Neuronal stem cell (in vitro differentiated cells): Measurements from ENCODE around the gene CDK17.

Source experiments
- DNase-seq: peaks from one replicate; pipeline ENCODE4 v3.0.0-alpha.2; 2013; ENCODE audit warnings: low spot score
- H2AFZ ChIP-seq: one replicate; pipeline ENCODE4 v1.6.1; 2013; ENCODE audit warnings: mild to moderate bottlenecking, low read length, inconsistent platforms
- H2AK5ac ChIP-seq: 2 replicates; pipeline ENCODE4 v1.6.1; 2013; ENCODE audit warnings: low read depth, mild to moderate bottlenecking, inconsistent platforms, low read length, moderate library complexity, mixed read lengths
- H2BK120ac ChIP-seq: 2 replicates; pipeline ENCODE4 v1.6.1; 2013; ENCODE audit warnings: low read depth, mild to moderate bottlenecking, inconsistent platforms, low read length, moderate library complexity, mixed read lengths
- H2BK12ac ChIP-seq: one replicate; pipeline ENCODE4 v1.6.1; 2013; ENCODE audit warnings: low read length, inconsistent platforms
- H2BK15ac ChIP-seq: 2 replicates; pipeline ENCODE4 v1.6.1; 2013; ENCODE audit warnings: mild to moderate bottlenecking, low read length, inconsistent platforms, mixed read lengths
- H2BK5ac ChIP-seq: one replicate; pipeline ENCODE4 v1.6.1; 2013; ENCODE audit warnings: inconsistent platforms, mild to moderate bottlenecking, low read length, moderate library complexity
- H3K14ac ChIP-seq: one replicate; pipeline ENCODE4 v1.6.1; 2013; ENCODE audit warnings: low read length, inconsistent platforms
- H3K18ac ChIP-seq: 2 replicates; pipeline ENCODE4 v1.6.1; 2013; ENCODE audit warnings: low read length, inconsistent platforms
- H3K23ac ChIP-seq: 2 replicates; pipeline ENCODE4 v1.6.1; 2013; ENCODE audit warnings: low read depth, mild to moderate bottlenecking, mixed read lengths, low read length, inconsistent platforms; ENCODE audit not compliant: poor library complexity
- H3K27ac ChIP-seq: replicated peaks from 3 replicates; pipeline ENCODE4 v1.5.1; 2013; ENCODE audit warnings: low read length, inconsistent platforms
- H3K27me3 ChIP-seq, 3 experiments: 2 replicates each; pipeline ENCODE4 v1.6.1; 2013; ENCODE audit warnings: low read length in 3 of 3, mild to moderate bottlenecking in 2 of 3, inconsistent platforms in 1 of 3, low read depth in 1 of 3, mixed read lengths in 1 of 3, moderate library complexity in 1 of 3; ENCODE audit not compliant: control insufficient read depth in 3 of 3, insufficient read depth in 3 of 3
- H3K36me3 ChIP-seq, 2 donors: replicated peaks in 1 of 2; 2 replicates each; pipeline ENCODE4 v1.6.1; 2013; ENCODE audit warnings: low read length in 2 of 2; ENCODE audit not compliant: control insufficient read depth in 2 of 2, insufficient read depth in 2 of 2
- H3K4ac ChIP-seq: 2 replicates; pipeline ENCODE4 v1.6.1; 2013; ENCODE audit warnings: inconsistent platforms, mild to moderate bottlenecking, low read length, moderate library complexity
- H3K4me1 ChIP-seq, 2 donors: 1 replicate in 1 of 2; 2 replicates in 1 of 2; pipeline ENCODE4 v1.6.1; 2013; ENCODE audit warnings: low read length in 2 of 2, low read depth in 1 of 2; ENCODE audit not compliant: control insufficient read depth in 2 of 2, insufficient read depth in 1 of 2
- H3K4me2 ChIP-seq: one replicate; pipeline ENCODE4 v1.6.1; 2013; ENCODE audit warnings: mild to moderate bottlenecking, low read length, inconsistent platforms; ENCODE audit not compliant: insufficient read depth, poor library complexity, severe bottlenecking
- H3K4me3 ChIP-seq, 2 donors: 2 replicates each; pipeline ENCODE4 v1.5.1; 2013; ENCODE audit warnings: low read length in 2 of 2, mild to moderate bottlenecking in 2 of 2, inconsistent platforms in 1 of 2, moderate library complexity in 1 of 2
- H3K79me1 ChIP-seq: one replicate; pipeline ENCODE4 v1.6.1; 2013; ENCODE audit warnings: low read depth, mild to moderate bottlenecking, inconsistent platforms, low read length, moderate library complexity
- H3K9ac ChIP-seq: one replicate; pipeline ENCODE4 v1.6.1; 2013; ENCODE audit warnings: mild to moderate bottlenecking, low read depth, low read length, inconsistent platforms; ENCODE audit not compliant: poor library complexity
- H3K9me3 ChIP-seq, 2 donors: replicated peaks in 1 of 2; 2 replicates each; pipeline versions ENCODE3 to v1.6.1; 2013; ENCODE audit warnings: low read length in 2 of 2, mild to moderate bottlenecking in 2 of 2, inconsistent platforms in 1 of 2, low read depth in 1 of 2, mixed read lengths in 1 of 2, moderate library complexity in 1 of 2; ENCODE audit not compliant: control insufficient read depth in 2 of 2, insufficient read depth in 1 of 2
- H4K8ac ChIP-seq: one replicate; pipeline ENCODE4 v1.6.1; 2013; ENCODE audit warnings: low read depth, mild to moderate bottlenecking, inconsistent platforms, low read length, moderate library complexity
- H4K91ac ChIP-seq: one replicate; pipeline ENCODE4 v1.6.1; 2013; ENCODE audit warnings: low read length, low read depth, mild to moderate bottlenecking, inconsistent platforms; ENCODE audit not compliant: poor library complexity
- WGBS, 2 donors: extraction: QIAGEN DNeasy Blood & Tissue Kit; methylation state at CpG; one replicate each; pipeline ENCODE4 v1.1.7; 2013; ENCODE audit warnings: missing lambda C conversion rate in 2 of 2, mixed read lengths in 1 of 2; ENCODE audit not compliant: insufficient read length in 2 of 2, insufficient replicate concordance in 1 of 2; ENCODE audit errors: extremely low coverage in 2 of 2; 5-methylcytosine and 5-hydroxymethylcytosine counted together

CDK17 gene

DNA sequence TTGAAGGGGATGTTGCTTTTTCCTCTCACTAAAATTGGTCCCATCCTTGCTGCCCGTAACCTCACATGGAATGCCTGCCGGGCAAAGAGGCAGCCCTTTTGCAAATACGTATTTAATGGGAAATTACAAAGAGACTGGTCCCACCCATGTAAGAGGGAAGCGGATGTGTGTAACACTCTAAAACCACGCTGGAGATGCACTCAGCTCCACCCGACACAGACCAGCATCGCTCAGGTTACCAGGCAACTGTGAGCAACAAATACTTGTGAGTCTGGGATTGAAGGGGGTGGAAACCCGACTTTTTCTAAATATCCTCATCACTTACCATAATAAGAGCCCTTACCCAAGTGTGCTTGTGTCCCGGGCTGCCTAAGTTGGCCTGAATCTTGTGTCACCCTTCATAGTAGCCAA lies 158.4 kb downstream of the CDK17 start:
- Histone ChIP-seq H3K79me1 (no peaks in the 10 kb centered on the region), H2AK5ac (no peak overlapping the region), H3K23ac (no peak overlapping the region), H3K27me3 (no peaks in the 10 kb centered on the region), H2BK12ac (no peak overlapping the region), H2AFZ (no peak overlapping the region), H3K4me1 (peaks cover 3 to 13% of the 10 kb centered on the region in 2 donors), H3K9me3 (no peaks in the 10 kb centered on the region), H4K8ac (no peak overlapping the region), H2BK120ac (no peak overlapping the region), H3K14ac (no peak overlapping the region), H2BK5ac (no peak overlapping the region), H3K4ac (no peak overlapping the region), H3K36me3 (no peaks in the 10 kb centered on the region), H3K9ac (no peak overlapping the region), H2BK15ac (no peak overlapping the region), H3K18ac (no peak overlapping the region), H3K27ac (no peak overlapping the region), H4K91ac (no peak overlapping the region), H3K4me2 (no peak overlapping the region), H3K4me3 (no peak overlapping the region)
- WGBS, 2 donors, result no CpG with 5 or more reads among the region's 9 CpGs
- no peak for DNase-seq

DNA sequence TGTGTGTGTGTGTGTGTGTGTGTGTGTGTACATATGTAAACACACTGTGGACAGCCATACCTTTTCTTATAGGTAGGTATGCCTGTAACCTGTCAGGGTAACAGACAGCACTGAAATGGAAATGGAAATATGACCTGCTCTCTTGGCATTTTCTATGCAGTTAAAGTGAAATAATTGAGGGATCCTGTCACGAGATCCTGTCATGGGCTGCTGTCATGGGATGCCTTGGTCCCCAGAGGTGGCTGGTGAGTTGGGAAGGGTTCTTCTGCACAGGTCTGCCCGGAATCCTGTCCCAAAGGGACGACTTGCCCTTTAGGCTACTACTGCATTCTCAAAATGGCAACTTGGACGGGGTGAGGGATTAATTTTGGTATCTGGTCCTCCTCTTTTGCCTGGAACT lies 158.8 kb downstream of the CDK17 start:
- no peak overlapping the region for H2BK15ac ChIP-seq
- H2BK12ac ChIP-seq, result no peak overlapping the region
- no peak overlapping the region for H2AFZ ChIP-seq
- no peaks in the 10 kb centered on the region for H3K9me3 ChIP-seq
- no peak overlapping the region for H2BK5ac ChIP-seq
- no peak overlapping the region for H4K8ac ChIP-seq
- H3K4ac ChIP-seq, result no peak overlapping the region
- H3K4me3 ChIP-seq, result no peak overlapping the region
- no peaks in the 10 kb centered on the region for H3K79me1 ChIP-seq
- H3K4me1 ChIP-seq, result peaks cover 3 to 13% of the 10 kb centered on the region in 2 donors
- no peak for DNase-seq
- H2AK5ac ChIP-seq, result no peak overlapping the region
- WGBS, 2 donors, result no CpG with 5 or more reads among the region's 4 CpGs
- H2BK120ac ChIP-seq, result no peak overlapping the region
- no peak overlapping the region for H3K9ac ChIP-seq
- no peak overlapping the region for H3K4me2 ChIP-seq
- no peak overlapping the region for H4K91ac ChIP-seq
- no peaks in the 10 kb centered on the region for H3K36me3 ChIP-seq
- no peak overlapping the region for H3K23ac ChIP-seq
- peak overlapping the region; percentile 22 for H3K18ac ChIP-seq
- no peak overlapping the region for H3K14ac ChIP-seq
- H3K27me3 ChIP-seq, result no peaks in the 10 kb centered on the region
- H3K27ac ChIP-seq, result no peak overlapping the region

DNA sequence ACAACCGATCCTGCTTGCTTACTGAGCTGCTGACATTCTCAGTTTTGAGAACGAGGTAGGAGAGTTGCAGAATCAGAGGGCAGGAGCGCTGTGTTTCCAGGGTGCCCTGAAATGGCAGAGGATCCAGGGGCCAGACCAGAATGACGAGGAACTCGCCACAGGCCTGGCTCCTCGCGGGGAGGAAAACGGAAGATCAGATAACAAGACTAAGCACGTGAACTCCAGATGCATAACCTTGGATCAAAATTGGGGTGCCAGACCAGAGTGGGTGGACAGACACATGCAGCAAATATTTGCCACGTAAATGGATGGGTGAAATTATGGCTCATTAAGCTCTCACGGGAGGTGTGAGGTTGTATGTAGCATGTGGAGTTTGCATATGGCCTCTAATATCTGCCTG lies 159.6 kb downstream of the CDK17 start:
- no peak overlapping the region for H2AK5ac ChIP-seq
- H2BK5ac ChIP-seq, result no peak overlapping the region
- no peaks in the 10 kb centered on the region for H3K27me3 ChIP-seq
- no peak overlapping the region for H3K23ac ChIP-seq
- H4K91ac ChIP-seq, result no peak overlapping the region
- H2BK12ac ChIP-seq, result no peak overlapping the region
- no peak overlapping the region for H2BK15ac ChIP-seq
- no peak overlapping the region for H3K14ac ChIP-seq
- H3K9ac ChIP-seq, result no peak overlapping the region
- H2AFZ ChIP-seq, result no peak overlapping the region
- no peak overlapping the region for H3K27ac ChIP-seq
- H4K8ac ChIP-seq, result no peak overlapping the region
- no peaks in the 10 kb centered on the region for H3K9me3 ChIP-seq
- H3K18ac ChIP-seq, result no peak overlapping the region
- no peak overlapping the region for H2BK120ac ChIP-seq
- no CpG with 5 or more reads among the region's 11 CpGs for whole genome bisulfite sequencing, 2 donors
- H3K36me3 ChIP-seq, result no peaks in the 10 kb centered on the region
- H3K4ac ChIP-seq, result no peak overlapping the region
- H3K79me1 ChIP-seq, result no peaks in the 10 kb centered on the region
- no peak for DNase-seq
- H3K4me2 ChIP-seq, result no peak overlapping the region
- H3K4me1 ChIP-seq, result peaks cover 3 to 13% of the 10 kb centered on the region in 2 donors
- no peak overlapping the region for H3K4me3 ChIP-seq

DNA sequence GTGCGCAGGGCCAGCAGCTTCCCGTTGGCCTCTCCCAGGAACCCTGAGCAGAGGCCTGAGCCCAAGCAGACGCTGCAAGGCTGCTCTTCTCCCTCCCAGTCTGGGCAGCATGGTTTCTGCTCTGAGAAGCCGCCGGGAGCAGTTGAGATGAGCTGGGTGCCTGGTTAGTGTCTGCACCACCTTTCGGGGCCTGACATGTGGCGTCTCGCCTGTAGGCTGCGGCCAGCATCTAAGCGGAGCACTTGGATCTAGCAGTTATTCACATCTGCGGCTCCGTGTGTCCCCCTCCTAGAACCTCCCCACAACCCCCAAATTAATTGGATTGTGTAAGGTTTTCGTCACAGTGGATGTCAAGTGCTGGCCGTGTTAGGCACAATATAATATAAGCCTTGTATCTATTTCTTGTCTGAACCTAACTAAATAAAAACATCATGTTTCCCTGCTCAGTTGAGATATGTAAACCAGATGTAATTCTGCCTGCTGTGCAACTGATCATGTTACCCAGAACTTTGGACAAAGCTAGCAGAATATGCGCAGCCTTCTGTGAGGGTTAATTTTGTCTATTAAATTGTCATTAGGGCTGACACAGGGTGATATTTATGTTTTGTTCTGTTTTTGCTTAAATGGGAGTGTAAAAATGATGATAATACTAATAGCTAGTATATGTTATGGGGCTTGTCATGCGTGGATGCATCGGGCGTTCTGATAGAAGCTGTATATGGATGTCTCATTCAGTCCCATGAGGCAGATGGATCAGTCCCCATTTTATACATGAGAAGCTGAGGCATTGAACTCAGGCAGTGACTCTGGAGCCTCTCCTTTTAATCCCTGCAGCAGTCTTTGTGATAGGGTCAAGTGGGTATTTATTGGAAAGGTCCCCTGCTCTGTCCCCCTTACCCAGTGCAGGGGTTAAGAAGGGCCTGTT lies 160.3 kb downstream of the CDK17 start:
- Histone ChIP-seq H4K8ac (no peak overlapping the region), H2BK120ac (no peak overlapping the region), H3K4ac (no peak overlapping the region), H3K79me1 (no peaks in the 10 kb centered on the region), H3K4me1 (peaks cover 3 to 13% of the 10 kb centered on the region in 2 donors), H3K9me3 (no peaks in the 10 kb centered on the region), H3K14ac (peak overlapping the region; percentile 60), H3K27ac (no peak overlapping the region), H3K4me3 (no peak overlapping the region), H2AK5ac (no peak overlapping the region), H2BK15ac (no peak overlapping the region), H4K91ac (no peak overlapping the region), H3K4me2 (no peak overlapping the region), H2AFZ (no peak overlapping the region), H3K18ac (peak overlapping the region; percentile 67), H3K9ac (no peak overlapping the region), H3K27me3 (no peaks in the 10 kb centered on the region), H2BK12ac (no peak overlapping the region), H2BK5ac (no peak overlapping the region), H3K36me3 (no peaks in the 10 kb centered on the region), H3K23ac (no peak overlapping the region)
- no CpG with 5 or more reads among the region's 18 CpGs for WGBS, 2 donors
- no peak for DNase-seq
